Measurements from ENCODE around the gene LMBRD2. TPM values are rescaled to one million over a fixed set of nuclear protein-coding genes. Genes with fewer than 3 reads are reported as not detected.
"Not testable (repeated sequence)": the region's sequence is repeated elsewhere in the genome, so short reads cannot be mapped to it uniquely, and the experiment has no call there.

Gene LMBRD2
- total RNA-seq, 1 experiment from 2014 or later: 15.2 TPM

- no peaks in the 10 kb centered on the region for H3K4me1 ChIP-seq
- Mint-ChIP-seq H3K27me3 (ENCODE audit: insufficient read depth, unreplicated experiment) (no peaks in the 10 kb centered on the region), H3K36me3 (ENCODE audit: insufficient read depth, unreplicated experiment) (peaks cover 49% of the 10 kb centered on the region), H3K27ac (ENCODE audit: unreplicated experiment) (no peak overlapping the region), H3K9me3 (ENCODE audit: unreplicated experiment) (no peaks in the 10 kb centered on the region), H3K4me3 (ENCODE audit: unreplicated experiment) (no peak overlapping the region), H3K4me1 (ENCODE audit: low read depth, unreplicated experiment) (no peaks in the 10 kb centered on the region)
- BruUV-seq (replicated peaks): no TSS peak
- intact Hi-C loops (cut with micrococcal nuclease; ENCODE audit: unreplicated experiment): no loop called here
- no peaks in the 10 kb centered on the region for H3K27me3 ChIP-seq (replicated peaks; ENCODE audit: control insufficient read depth, insufficient read depth, low read length)
- H3K36me3 ChIP-seq (ENCODE audit: control insufficient read depth, insufficient read depth, low read length): peaks cover 1% of the 10 kb centered on the region; the same call in 1 of the 2 replicates
- ChIA-PET POLR2A (interaction anchor here (0.6 kb wide), 1 partner anchor 44 kb away, joined by 8 read pairs; no protein-coding TSS in a partner anchor), CTCF (no interaction called here)
- no peak for TF ChIP-seq CTCF (IDR thresholded peaks at IDR 0.05; ENCODE audit: insufficient read depth in 1 of 2, low read depth in 1 of 2, low read length in 1 of 2, severe bottlenecking in 1 of 2, unreplicated experiment in 1 of 2)
- no peaks in the 10 kb centered on the region for H3K9me3 ChIP-seq
- no peak overlapping the region for H3K4me3 ChIP-seq (ENCODE audit: low read depth, low read length)
- DNase-seq: no peak
Observed at GRCh38 chr5:36198281-36198680, 46.6 kb upstream of the LMBRD2 start.

- intact Hi-C loops (cut with micrococcal nuclease; ENCODE audit: unreplicated experiment): no loop called here
- Histone ChIP-seq H3K4me3 (ENCODE audit: low read depth, low read length) (no peak overlapping the region), H3K9me3 (no peaks in the 10 kb centered on the region; the same call in 1 of the 2 replicates), H3K27me3 (replicated peaks; ENCODE audit: control insufficient read depth, insufficient read depth, low read length) (no peaks in the 10 kb centered on the region), H3K4me1 (no peaks in the 10 kb centered on the region), H3K36me3 (ENCODE audit: control insufficient read depth, insufficient read depth, low read length) (no peaks in the 10 kb centered on the region)
- H3K27me3 Mint-ChIP-seq (ENCODE audit: insufficient read depth, unreplicated experiment): no peaks in the 10 kb centered on the region
- H3K36me3 Mint-ChIP-seq (ENCODE audit: insufficient read depth, unreplicated experiment): peaks cover 67% of the 10 kb centered on the region
- BruUV-seq (replicated peaks): no TSS peak
- H3K27ac Mint-ChIP-seq (ENCODE audit: unreplicated experiment): no peak overlapping the region
- no peak overlapping the region for H3K4me3 Mint-ChIP-seq (ENCODE audit: unreplicated experiment)
- no peaks in the 10 kb centered on the region for H3K4me1 Mint-ChIP-seq (ENCODE audit: low read depth, unreplicated experiment)
- H3K9me3 Mint-ChIP-seq (ENCODE audit: unreplicated experiment): peaks cover 6% of the 10 kb centered on the region
- CTCF ChIA-PET: no interaction called here
- DNase-seq: no peak
- no peak for TF ChIP-seq CTCF (IDR thresholded peaks at IDR 0.05; ENCODE audit: insufficient read depth in 1 of 2, low read depth in 1 of 2, low read length in 1 of 2, severe bottlenecking in 1 of 2, unreplicated experiment in 1 of 2)
- POLR2A ChIA-PET: no interaction called here
Observed at GRCh38 chr5:36193746-36194145, 42.1 kb upstream of the LMBRD2 start.

GRCh38 chr5:36184408-36184807, 32.7 kb upstream of the LMBRD2 start:
- BruUV-seq (replicated peaks); DNase-seq; intact Hi-C loops (cut with micrococcal nuclease; ENCODE audit: unreplicated experiment); POLR2A ChIA-PET; H3K4me3 Mint-ChIP-seq (ENCODE audit: unreplicated experiment); H3K36me3 ChIP-seq (ENCODE audit: control insufficient read depth, insufficient read depth, low read length); H3K27me3 Mint-ChIP-seq (ENCODE audit: insufficient read depth, unreplicated experiment); H3K27ac Mint-ChIP-seq (ENCODE audit: unreplicated experiment); H3K27me3 ChIP-seq (replicated peaks; ENCODE audit: control insufficient read depth, insufficient read depth, low read length); H3K9me3 ChIP-seq; H3K4me3 ChIP-seq (ENCODE audit: low read depth, low read length); CTCF ChIA-PET: not testable (repeated sequence)
- peaks cover 32% of the 10 kb centered on the region for H3K9me3 Mint-ChIP-seq (ENCODE audit: unreplicated experiment)
- peaks cover 97% of the 10 kb centered on the region for H3K36me3 Mint-ChIP-seq (ENCODE audit: insufficient read depth, unreplicated experiment)
- H3K4me1 ChIP-seq: peaks cover 17% of the 10 kb centered on the region
- peaks cover 27% of the 10 kb centered on the region for H3K4me1 Mint-ChIP-seq (ENCODE audit: low read depth, unreplicated experiment)

GRCh38 chr5:36181774-36182173, 30.1 kb upstream of the LMBRD2 start:
- H3K4me1 Mint-ChIP-seq (ENCODE audit: low read depth, unreplicated experiment): peaks cover 29% of the 10 kb centered on the region
- H3K9me3 Mint-ChIP-seq (ENCODE audit: unreplicated experiment): peaks cover 12% of the 10 kb centered on the region
- H3K4me3 Mint-ChIP-seq (ENCODE audit: unreplicated experiment): no peak overlapping the region
- TF ChIP-seq CTCF (IDR thresholded peaks at IDR 0.05; ENCODE audit: insufficient read depth in 1 of 2, low read depth in 1 of 2, low read length in 1 of 2, severe bottlenecking in 1 of 2, unreplicated experiment in 1 of 2): no peak
- H3K27ac Mint-ChIP-seq (ENCODE audit: unreplicated experiment): no peak overlapping the region
- Histone ChIP-seq H3K9me3 (peaks cover 4% of the 10 kb centered on the region; the same call in 1 of the 2 replicates), H3K36me3 (ENCODE audit: control insufficient read depth, insufficient read depth, low read length) (no peaks in the 10 kb centered on the region), H3K4me1 (peaks cover 27% of the 10 kb centered on the region), H3K4me3 (ENCODE audit: low read depth, low read length) (no peak overlapping the region), H3K27me3 (replicated peaks; ENCODE audit: control insufficient read depth, insufficient read depth, low read length) (no peaks in the 10 kb centered on the region)
- CTCF ChIA-PET: no interaction called here
- intact Hi-C loops (cut with micrococcal nuclease; ENCODE audit: unreplicated experiment): loop anchor here (2.0 kb wide), 1 partner anchor 25 kb away; no protein-coding TSS in a partner anchor
- H3K27me3 Mint-ChIP-seq (ENCODE audit: insufficient read depth, unreplicated experiment): no peaks in the 10 kb centered on the region
- no TSS peak for BruUV-seq (replicated peaks)
- POLR2A ChIA-PET: no interaction called here
- no peak for DNase-seq
- H3K36me3 Mint-ChIP-seq (ENCODE audit: insufficient read depth, unreplicated experiment): peaks cover 95% of the 10 kb centered on the region

All from Caco-2 (cell line).